GM12878 (cell line): ENCODE measurements around the gene PIP5KL1. TPM values are rescaled to one million over a fixed set of nuclear protein-coding genes. Genes with fewer than 3 reads are reported as not detected.

ENCODE experiments used
- EED ChIP-seq: sonication (generic); IDR thresholded peaks from 2 replicates; pipeline ENCODE4 v1.6.1; 2016; ENCODE audit warnings: antibody characterized with exemption, low read depth
- FOXK2 ChIP-seq: fragments of 450-650 bp; IDR thresholded peaks from 2 replicates; pipeline ENCODE4 v1.6.1; 2017; ENCODE audit warnings: mild to moderate bottlenecking, moderate library complexity
- GABPA ChIP-seq: IDR thresholded peaks from 2 replicates; pipeline ENCODE4 v1.6.1; 2014; ENCODE audit warnings: antibody characterized with exemption, low read depth, mild to moderate bottlenecking, inconsistent platforms
- HCFC1 ChIP-seq: fragments of 150-350 bp; IDR thresholded peaks from 2 replicates; pipeline ENCODE4 v1.6.1; 2014; ENCODE audit warnings: low read length
- HDAC2 ChIP-seq: fragments of 200-600 bp; sonication (generic); IDR thresholded peaks from 2 replicates; pipeline ENCODE4 v1.6.1; 2017
- KAT2A ChIP-seq: conservative IDR thresholded peaks from 2 replicates; pipeline ENCODE4 v1.6.1; 2011; ENCODE audit warnings: low read depth, low read length; ENCODE audit not compliant: control insufficient read depth
- KDM1A ChIP-seq: fragments of 200-600 bp; sonication (generic); IDR thresholded peaks from 2 replicates; pipeline ENCODE4 v1.6.1; 2016; ENCODE audit warnings: borderline replicate concordance
- MEF2A ChIP-seq: IDR thresholded peaks from 2 replicates; pipeline ENCODE4 v1.6.1; 2011; ENCODE audit warnings: low read depth, mild to moderate bottlenecking, low read length, moderate library complexity; ENCODE audit not compliant: insufficient read depth
- MTA2 ChIP-seq: fragments of 450-650 bp; IDR thresholded peaks from 2 replicates; pipeline ENCODE4 v1.6.1; 2016; ENCODE audit warnings: low read depth, mild to moderate bottlenecking, moderate library complexity
- NFYA ChIP-seq: IDR thresholded peaks from 2 replicates; pipeline ENCODE4 v1.6.1; 2011; ENCODE audit warnings: low read depth, mild to moderate bottlenecking, low read length, improper control_type of control experiment, borderline replicate concordance
- NR2C1 ChIP-seq: fragments of 450-650 bp; IDR thresholded peaks from 2 replicates; pipeline ENCODE4 v1.6.1; 2017; ENCODE audit warnings: antibody characterized with exemption, mild to moderate bottlenecking, moderate library complexity
- NRF1 ChIP-seq: conservative IDR thresholded peaks from 2 replicates; pipeline ENCODE4 v1.6.1; 2011; ENCODE audit warnings: mild to moderate bottlenecking, low read depth, low read length, improper control_type of control experiment
- POLR2AphosphoS2 ChIP-seq: IDR thresholded peaks from 2 replicates; pipeline ENCODE4 v1.6.1; 2011; ENCODE audit warnings: low read depth, mild to moderate bottlenecking, low read length, improper control_type of control experiment, moderate library complexity
- RCOR1 ChIP-seq: conservative IDR thresholded peaks from 2 replicates; pipeline ENCODE4 v1.6.1; 2012; ENCODE audit warnings: low read depth, low read length, improper control_type of control experiment
- SREBF1 ChIP-seq: IDR thresholded peaks from 2 replicates; pipeline ENCODE4 v1.6.1; 2012; ENCODE audit warnings: mild to moderate bottlenecking, low read length
- YBX1 ChIP-seq: fragments of 450-650 bp; IDR thresholded peaks from 2 replicates; pipeline ENCODE4 v1.6.1; 2016; ENCODE audit warnings: antibody characterized with exemption
- ZNF217 ChIP-seq: fragments of 450-650 bp; IDR thresholded peaks from 2 replicates; pipeline ENCODE4 v1.6.1; 2017; ENCODE audit warnings: antibody characterized with exemption, mild to moderate bottlenecking
- ZSCAN29 ChIP-seq: fragments of 450-650 bp; IDR thresholded peaks from 2 replicates; pipeline ENCODE4 v1.6.1; 2017; ENCODE audit warnings: mild to moderate bottlenecking, moderate library complexity
- polyA plus RNA-seq, 11 experiments: library from polyadenylated mRNA; depleted of rRNA in 4 of 11; unstranded in 6 of 11; stranded (reverse) in 5 of 11; fragments of >200 nt; fragmentation: Nextera tagmentation in 4 of 11; fragmentation: Illumina TruSeq in 1 of 11; extraction: Ambion mirVana in 4 of 11; extraction: Trizol in 1 of 11; gene quantifications; 1 replicate in 1 of 11; 2 replicates in 10 of 11; pipeline versions ENCODE4 v1.2.1 to v1.2.3, GENCODE V29; 2011 to 2016; ENCODE audit warnings: inconsistent platforms in 2 of 11, missing spikeins in 2 of 11, low read depth in 1 of 11
- total RNA-seq, 4 experiments: library from RNA; depleted of rRNA in 3 of 4; stranded (reverse); fragments of >200 nt in 3 of 4; fragmentation: Illumina TruSeq in 1 of 4; extraction: Trizol in 1 of 4; gene quantifications; 2 replicates each; pipeline versions ENCODE4 v1.2.1 to v1.2.3, GENCODE V29; 2013 to 2021
- TF ChIP-seq, protein P1 (sequence below): fragments of 450-650 bp; IDR thresholded peaks from 2 replicates; pipeline ENCODE4 v1.6.1; 2018; ENCODE audit warnings: mild to moderate bottlenecking, low read depth, moderate library complexity; ENCODE audit not compliant: partially characterized antibody
- TF ChIP-seq, protein P2 (sequence below): IDR thresholded peaks from 2 replicates; pipeline ENCODE4 v1.6.1; 2011; ENCODE audit warnings: borderline replicate concordance, low read depth, mild to moderate bottlenecking, moderate library complexity, low read length; ENCODE audit not compliant: insufficient read depth, poor library complexity, severe bottlenecking
- TF ChIP-seq, protein P3 (sequence below): IDR thresholded peaks from 2 replicates; pipeline ENCODE4 v1.6.1; 2011; ENCODE audit warnings: low read depth, mild to moderate bottlenecking, low read length, moderate library complexity, borderline replicate concordance; ENCODE audit errors: extremely low read depth
- TF ChIP-seq, protein P4 (sequence below): IDR thresholded peaks from 2 replicates; pipeline ENCODE4 v1.6.1; 2012; ENCODE audit warnings: low read depth, low read length, improper control_type of control experiment
- TF ChIP-seq, protein P5 (sequence below): fragments of 450-650 bp; IDR thresholded peaks from 2 replicates; pipeline ENCODE4 v1.6.1; 2017; ENCODE audit warnings: mild to moderate bottlenecking

PIP5KL1 gene
- total and polyA plus RNA-seq, 10 of the 15 experiments (the other 5 are each of a cell fraction or from before 2014, with no cell fraction given), result 0.04 to 0.67 (median 0.43) TPM; not detected in 2

DNA sequence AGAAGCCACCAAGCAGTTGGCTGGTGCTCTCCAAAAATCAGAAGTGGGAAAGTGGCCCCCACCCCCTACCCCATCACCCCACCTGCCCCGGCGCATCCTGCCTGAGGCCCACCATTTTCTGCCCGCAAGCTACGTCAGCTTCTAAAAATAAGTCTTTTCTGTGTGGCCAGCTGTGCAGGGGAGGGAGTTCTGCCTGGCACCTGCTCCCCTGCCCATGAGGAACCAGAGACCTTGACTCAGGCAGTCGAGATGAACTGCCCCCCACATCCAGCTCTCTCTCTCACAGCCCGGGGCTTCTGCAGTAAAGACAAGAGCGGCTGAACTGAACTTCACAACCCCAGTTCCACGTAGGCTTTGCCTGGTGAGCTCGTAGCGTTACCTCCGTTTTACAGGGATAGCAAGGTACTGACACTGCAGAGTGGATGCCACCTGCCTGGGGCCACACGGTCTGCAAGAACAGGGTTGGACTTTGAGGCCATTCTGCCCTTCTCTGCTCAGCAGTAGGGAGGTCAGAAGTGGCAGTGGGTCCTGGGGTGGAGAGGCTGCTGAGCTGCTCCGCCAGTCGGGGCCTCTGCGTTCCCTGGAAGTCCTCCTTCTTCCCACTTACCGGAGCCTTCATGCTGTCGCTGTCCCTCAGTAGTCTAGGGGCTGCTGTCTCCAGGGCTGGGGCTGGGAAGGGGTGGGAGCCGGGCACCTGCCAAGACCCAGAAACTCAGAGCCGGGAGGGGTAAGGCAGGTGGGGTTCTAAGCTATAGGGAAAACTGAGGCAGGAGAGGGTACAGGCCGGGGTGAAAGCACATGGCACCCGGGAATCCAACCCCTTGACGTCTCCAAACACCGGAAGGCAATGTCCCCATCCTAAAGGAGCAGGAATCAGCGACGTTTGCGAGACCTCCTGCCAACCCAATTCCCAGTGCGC is 14.5 kb downstream of the PIP5KL1 start (continued):
- TF ChIP-seq, protein P1, sequence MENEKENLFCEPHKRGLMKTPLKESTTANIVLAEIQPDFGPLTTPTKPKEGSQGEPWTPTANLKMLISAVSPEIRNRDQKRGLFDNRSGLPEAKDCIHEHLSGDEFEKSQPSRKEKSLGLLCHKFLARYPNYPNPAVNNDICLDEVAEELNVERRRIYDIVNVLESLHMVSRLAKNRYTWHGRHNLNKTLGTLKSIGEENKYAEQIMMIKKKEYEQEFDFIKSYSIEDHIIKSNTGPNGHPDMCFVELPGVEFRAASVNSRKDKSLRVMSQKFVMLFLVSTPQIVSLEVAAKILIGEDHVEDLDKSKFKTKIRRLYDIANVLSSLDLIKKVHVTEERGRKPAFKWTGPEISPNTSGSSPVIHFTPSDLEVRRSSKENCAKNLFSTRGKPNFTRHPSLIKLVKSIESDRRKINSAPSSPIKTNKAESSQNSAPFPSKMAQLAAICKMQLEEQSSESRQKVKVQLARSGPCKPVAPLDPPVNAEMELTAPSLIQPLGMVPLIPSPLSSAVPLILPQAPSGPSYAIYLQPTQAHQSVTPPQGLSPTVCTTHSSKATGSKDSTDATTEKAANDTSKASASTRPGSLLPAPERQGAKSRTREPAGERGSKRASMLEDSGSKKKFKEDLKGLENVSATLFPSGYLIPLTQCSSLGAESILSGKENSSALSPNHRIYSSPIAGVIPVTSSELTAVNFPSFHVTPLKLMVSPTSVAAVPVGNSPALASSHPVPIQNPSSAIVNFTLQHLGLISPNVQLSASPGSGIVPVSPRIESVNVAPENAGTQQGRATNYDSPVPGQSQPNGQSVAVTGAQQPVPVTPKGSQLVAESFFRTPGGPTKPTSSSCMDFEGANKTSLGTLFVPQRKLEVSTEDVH, result no peak
- TF ChIP-seq MEF2A (peak; percentile 94), RCOR1 (no peak), EED (no peak; the same call in 1 of the 2 replicates), KDM1A (no peak), MTA2 (no peak), YBX1 (no peak), POLR2AphosphoS2 (no peak), FOXK2 (no peak), KAT2A (no peak), HCFC1 (no peak), GABPA (no peak), SREBF1 (no peak), HDAC2 (no peak), NR2C1 (no peak), ZSCAN29 (no peak), NFYA (no peak), NRF1 (no peak), ZNF217 (no peak)
- TF ChIP-seq, protein P2, sequence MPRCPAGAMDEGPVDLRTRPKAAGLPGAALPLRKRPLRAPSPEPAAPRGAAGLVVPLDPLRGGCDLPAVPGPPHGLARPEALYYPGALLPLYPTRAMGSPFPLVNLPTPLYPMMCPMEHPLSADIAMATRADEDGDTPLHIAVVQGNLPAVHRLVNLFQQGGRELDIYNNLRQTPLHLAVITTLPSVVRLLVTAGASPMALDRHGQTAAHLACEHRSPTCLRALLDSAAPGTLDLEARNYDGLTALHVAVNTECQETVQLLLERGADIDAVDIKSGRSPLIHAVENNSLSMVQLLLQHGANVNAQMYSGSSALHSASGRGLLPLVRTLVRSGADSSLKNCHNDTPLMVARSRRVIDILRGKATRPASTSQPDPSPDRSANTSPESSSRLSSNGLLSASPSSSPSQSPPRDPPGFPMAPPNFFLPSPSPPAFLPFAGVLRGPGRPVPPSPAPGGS, result peak; percentile 58
- TF ChIP-seq, protein P3, sequence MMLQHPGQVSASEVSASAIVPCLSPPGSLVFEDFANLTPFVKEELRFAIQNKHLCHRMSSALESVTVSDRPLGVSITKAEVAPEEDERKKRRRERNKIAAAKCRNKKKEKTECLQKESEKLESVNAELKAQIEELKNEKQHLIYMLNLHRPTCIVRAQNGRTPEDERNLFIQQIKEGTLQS, result no peak
- TF ChIP-seq, protein P4, sequence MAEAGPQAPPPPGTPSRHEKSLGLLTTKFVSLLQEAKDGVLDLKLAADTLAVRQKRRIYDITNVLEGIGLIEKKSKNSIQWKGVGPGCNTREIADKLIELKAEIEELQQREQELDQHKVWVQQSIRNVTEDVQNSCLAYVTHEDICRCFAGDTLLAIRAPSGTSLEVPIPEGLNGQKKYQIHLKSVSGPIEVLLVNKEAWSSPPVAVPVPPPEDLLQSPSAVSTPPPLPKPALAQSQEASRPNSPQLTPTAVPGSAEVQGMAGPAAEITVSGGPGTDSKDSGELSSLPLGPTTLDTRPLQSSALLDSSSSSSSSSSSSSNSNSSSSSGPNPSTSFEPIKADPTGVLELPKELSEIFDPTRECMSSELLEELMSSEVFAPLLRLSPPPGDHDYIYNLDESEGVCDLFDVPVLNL, result no peak
- TF ChIP-seq, protein P5, sequence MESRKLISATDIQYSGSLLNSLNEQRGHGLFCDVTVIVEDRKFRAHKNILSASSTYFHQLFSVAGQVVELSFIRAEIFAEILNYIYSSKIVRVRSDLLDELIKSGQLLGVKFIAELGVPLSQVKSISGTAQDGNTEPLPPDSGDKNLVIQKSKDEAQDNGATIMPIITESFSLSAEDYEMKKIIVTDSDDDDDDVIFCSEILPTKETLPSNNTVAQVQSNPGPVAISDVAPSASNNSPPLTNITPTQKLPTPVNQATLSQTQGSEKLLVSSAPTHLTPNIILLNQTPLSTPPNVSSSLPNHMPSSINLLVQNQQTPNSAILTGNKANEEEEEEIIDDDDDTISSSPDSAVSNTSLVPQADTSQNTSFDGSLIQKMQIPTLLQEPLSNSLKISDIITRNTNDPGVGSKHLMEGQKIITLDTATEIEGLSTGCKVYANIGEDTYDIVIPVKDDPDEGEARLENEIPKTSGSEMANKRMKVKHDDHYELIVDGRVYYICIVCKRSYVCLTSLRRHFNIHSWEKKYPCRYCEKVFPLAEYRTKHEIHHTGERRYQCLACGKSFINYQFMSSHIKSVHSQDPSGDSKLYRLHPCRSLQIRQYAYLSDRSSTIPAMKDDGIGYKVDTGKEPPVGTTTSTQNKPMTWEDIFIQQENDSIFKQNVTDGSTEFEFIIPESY, result no peak
